NCI-H524 (cell line): ENCODE results near the gene PCSK5.
"Not testable (repeated sequence)": the region's sequence is repeated elsewhere in the genome, so short reads cannot be mapped to it uniquely, and the experiment has no call there.

Experiments
- DNase-seq, 2 experiments: peaks; one replicate each; lab custom pipeline; 2025; lab: John Stamatoyannopoulos, UW

The PCSK5 gene

DNA sequence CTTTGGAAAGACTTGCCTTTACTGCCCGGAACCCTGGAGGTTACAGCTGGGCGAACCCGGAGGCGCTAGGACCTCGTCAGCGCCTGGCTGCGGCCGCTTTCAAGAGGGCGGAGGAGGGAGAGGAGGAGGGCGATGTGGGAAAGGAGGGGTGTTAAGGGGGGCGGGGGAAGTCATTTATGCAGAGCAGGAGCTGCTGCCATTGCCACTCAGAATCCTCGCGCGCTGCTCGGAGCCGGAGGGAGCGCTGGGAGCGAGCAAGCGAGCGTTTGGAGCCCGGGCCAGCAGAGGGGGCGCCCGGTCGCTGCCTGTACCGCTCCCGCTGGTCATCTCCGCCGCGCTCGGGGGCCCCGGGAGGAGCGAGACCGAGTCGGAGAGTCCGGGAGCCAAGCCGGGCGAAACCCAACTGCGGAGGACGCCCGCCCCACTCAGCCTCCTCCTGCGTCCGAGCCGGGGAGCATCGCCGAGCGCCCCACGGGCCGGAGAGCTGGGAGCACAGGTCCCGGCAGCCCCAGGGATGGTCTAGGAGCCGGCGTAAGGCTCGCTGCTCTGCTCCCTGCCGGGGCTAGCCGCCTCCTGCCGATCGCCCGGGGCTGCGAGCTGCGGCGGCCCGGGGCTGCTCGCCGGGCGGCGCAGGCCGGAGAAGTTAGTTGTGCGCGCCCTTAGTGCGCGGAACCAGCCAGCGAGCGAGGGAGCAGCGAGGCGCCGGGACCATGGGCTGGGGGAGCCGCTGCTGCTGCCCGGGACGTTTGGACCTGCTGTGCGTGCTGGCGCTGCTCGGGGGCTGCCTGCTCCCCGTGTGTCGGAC is at the start of gene PCSK5:
PCSK5 (plus strand) TSS at position 202 of the 805 bp plus-strand sequence; CDS start at position 711, 509 bp downstream.
- DNase-seq: peak; percentile 33 to 80

DNA sequence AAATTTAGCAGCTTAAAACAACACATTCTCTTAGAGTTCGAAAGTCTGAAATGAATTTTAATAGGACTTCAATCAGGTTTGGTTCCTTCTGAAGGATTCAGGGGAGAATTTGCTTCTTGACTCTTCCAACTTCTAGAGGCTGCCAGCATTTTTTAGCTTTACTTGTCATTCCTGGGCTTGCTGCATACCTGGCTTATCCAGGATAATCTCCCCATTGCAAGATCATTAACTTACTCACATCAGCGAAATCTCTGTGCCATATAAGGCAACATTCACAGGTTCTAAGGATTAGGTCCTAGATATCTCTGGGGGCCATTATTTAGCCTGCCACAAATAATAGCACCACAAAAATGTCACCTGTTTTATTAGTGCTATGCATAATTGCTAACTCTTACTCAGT is 46.2 kb upstream of the PCSK5 start:
- DNase-seq: no peak

DNA sequence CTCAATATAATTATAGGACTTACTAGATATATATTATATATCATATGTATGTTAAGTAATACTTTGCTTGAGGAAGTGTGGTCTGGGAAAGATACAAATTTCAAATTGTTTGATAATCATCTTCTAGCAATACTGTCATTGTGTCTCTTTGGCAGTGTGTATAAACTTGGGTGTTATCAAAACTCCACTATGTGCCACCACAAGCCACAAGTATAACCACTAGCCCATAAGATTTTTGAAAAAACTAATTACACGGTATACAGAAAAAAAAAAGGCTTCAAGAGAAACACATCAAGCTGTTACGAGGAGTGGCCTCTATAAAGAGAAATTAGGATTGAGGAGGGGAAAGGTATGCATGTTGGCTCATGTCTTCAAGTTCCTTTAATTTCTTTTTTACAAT is 44.7 kb upstream of the PCSK5 start:
- no peak for DNase-seq

DNA sequence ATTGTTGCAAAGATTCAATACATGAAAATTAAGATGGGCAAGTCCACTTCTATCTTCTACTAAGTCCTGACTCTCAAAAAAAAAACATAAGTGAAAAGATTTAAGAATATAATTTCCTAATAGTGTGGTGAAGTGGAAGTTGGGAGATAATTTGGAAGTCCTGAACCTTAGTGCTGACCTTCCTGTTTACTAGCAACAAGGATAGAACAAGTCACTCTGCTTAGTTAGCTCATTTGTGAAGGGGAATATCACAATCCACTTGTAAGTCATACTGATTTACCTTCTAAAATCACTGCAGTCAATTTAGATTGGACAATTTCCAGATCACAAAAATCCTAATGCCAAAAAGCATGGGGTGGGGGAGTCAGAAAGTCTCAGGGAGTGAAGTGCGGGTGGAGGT is 43.4 kb upstream of the PCSK5 start:
- DNase-seq: no peak

DNA sequence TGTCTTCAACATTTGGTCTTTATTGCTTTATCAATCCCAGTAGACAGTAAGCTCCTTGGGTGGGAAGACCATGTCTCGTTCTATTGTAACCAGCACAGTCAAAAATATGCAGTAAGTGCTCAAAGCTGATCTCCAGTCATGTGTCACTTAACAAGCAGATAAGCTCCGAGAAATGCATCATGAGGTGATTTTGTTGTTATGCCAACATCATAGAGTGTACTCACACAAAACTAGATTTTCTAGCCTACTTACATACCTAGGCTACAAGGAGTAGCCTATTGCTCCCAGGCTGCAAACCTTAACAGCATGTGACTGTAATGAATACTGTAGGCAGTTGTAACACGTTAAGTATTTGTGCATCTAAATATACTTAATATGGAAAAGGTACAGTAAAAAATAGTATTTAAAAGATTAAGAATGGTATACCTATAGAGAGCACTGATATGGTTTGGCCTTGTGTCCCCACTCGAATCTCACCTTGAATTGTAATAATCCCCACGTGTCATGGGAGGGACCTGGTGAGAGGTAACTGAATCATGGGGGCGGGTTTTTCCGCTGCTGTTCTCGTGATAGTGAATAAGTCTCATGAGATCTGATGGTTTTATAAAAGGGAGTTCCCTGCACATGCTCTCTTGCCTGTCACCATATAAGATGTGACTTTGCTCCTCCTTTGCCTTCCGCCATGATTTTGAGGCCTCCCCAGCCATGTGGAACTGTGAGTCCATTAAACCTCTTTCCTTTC is 39.8 kb upstream of the PCSK5 start:
- DNase-seq: no peak

DNA sequence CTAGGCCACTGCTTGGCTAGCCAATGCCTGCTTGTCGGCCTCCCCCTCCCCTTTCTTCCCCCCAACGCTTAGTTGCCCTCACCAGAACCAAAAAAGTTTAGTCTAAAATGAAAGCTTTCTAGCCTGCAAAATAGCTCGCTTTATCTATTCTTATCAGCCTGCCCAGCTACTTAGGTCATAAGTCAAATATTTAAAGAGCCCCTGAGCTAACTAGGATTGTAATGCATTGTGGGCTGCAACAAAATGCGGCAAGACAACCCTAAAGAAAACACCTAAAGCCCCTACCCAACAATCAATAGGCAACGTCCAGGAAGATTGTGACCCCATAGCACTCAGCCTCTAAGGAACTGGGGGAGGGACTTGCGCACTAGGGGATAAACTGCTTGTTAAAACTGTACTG is 38.6 kb upstream of the PCSK5 start:
- no peak for DNase-seq

DNA sequence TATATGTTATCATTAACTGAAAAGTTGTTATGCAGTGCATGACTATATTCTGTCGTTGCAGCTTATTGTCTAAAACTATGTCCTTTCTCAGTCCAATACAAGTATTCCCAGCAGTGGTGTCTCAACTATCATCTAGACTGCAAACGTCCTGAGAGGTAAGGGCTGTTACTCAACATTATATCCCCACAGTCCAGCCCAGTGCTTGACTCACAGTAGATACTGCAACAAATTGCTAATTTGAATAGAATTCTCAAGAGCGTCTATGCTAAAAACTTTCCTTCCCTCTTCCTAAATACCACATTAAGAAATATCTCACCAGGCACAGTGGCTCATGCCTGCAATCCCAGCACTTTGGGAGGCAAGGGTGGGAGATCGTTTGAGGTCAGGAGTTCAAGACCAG is 37.7 kb upstream of the PCSK5 start:
- DNase-seq: no peak

DNA sequence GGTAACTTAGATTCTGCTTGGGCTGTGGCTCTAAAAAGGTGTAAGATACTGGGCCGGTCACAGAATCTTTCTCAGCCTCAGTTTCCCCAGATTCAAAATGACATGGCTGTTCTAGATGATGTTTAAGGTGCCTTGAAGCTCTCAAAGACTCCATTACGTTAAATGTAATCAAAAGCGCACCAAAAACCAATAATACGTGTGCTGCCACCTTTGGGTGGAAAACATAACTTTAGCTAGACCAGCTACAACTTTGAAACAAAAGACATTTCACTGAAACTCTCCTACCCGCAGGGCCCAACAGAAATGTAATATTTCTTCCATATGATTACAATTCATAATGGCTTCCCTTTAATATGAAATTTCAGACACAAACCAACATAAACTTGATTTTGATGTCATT is 35.0 kb upstream of the PCSK5 start:
- DNase-seq: peak in 1 of 2 experiments; percentile 9

DNA sequence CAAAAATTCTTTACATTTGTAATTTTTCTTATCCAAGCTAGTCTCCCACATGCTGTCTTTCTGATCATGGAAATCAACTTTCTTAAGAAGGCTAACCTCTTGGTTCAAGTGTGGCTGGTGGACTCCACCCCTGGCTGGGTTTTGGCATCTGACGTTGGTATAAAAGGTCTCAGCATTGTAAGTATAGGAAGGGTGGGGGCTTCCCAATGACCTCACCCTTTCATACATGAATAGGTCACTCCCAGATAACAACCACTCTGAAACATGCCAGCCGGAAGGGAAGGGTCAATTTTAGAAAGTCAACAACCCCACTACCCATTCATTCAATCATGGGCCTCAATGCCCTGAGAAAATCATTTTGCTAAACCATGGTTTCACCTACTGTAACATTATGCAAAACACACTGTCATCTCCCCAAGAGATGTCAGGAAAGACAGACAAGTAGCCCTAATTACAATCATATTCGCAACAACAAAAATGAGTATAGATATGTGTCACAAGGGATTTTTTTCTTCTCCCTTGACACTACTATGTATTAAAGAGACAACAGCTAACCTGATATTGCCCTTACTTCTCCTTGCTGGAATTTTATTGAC is 31.9 kb upstream of the PCSK5 start:
- DNase-seq: no peak

DNA sequence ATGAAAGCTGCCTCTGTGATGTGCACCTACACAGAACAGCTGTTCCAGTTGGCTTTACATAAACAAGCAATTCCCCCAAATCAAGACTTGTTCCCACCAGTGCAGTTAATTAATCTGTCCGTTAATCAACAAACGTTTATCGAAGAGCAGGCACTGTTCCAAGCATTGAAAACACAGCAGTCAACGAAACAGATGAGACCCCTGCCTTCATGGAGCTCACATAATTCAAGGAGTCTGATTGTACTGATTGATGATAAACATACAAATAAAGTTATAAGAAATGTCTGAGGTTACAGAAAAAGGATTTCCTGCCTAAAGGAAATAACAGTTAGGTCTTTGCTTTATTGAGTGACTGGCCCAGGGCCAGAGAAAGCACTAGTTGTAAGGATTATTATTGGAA is 26.2 kb upstream of the PCSK5 start:
- no peak for DNase-seq

DNA sequence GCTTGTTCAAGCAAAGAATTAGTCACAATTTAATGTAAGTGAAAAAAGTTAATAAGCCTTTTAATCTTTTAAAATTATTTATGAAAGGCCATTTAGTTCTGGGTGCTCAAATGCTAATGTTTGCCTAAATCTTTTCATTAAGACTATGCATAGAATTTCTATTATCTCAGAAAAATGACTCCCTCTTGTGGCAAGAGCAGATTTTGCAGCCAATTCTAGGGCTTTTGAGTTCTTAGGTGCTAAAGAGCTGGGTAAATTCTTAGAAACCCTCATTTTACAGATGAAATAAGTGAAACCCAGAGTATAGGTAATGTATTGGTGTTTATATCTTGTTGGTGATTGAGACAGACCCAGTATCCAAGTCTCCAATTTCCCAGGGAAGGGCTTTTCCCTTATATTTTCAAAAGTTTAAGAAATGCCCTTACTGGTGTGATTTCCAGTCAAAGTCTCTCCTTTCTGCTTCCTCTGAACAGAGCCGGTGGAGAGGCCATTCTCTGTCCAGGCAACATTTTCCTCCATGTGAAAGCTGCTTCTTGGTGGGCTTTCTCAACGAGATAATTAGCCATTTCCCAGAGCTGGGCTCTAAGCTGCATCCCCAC is 24.1 kb upstream of the PCSK5 start:
- peak in 1 of 2 experiments; percentile 18 for DNase-seq

DNA sequence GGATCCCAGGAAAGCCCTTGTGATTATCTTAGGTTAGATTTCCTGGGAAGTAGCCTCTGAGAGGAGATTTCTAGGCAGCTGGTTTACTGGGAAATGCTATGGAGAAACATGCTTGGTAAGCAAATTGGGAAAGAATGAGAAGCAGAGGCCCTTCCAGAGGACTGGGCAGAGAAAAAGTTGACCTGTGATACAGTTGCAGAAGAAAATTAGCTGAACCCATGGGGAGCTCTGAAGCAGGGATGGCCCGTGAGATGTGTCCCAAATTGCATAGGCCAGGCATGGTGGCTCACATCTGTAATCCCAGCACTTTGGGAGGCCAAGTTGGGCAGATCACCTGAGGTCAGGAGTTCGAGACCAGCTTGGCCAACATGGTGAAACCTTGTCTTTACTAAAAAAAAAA is 21.9 kb upstream of the PCSK5 start:
- not testable (repeated sequence) for DNase-seq

DNA sequence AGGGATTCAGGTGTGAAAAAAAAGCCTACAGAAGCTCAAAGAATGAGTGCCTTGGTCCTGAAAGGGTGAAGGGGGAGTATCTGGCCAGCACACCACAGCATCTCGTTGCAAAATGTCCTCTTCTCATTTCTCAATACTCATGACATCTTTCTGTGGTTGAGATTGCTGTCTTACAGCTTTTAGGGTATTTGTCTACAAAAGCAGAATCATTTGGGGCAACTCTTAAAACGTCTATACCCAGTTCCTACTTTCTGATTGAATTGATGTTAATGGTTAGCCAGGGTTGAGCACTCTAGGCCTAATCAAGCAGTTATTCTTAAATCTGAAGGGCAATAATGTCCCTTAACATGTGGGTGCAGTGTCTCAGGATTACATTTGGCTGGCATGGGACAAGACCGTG is 21.2 kb upstream of the PCSK5 start:
- no peak for DNase-seq

DNA sequence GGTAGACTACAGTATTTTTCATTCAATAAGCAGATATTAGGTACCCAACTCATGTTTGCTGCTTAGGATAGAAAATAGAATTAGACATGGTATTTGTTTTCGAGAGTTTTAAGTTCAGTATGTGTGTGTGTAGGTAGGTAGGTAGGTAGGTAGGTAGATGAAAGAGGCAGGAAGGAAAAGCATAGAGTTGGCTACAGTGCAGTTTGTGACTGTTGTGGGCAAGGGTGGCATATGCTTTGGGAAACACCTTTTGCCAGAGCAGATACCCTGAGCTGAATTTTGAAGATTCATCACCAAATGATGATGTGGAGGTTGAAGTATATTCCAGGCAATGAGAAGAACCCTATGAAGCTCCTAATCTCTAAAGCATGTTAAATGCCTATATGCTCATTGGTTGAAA is 20.0 kb upstream of the PCSK5 start:
- no peak for DNase-seq

DNA sequence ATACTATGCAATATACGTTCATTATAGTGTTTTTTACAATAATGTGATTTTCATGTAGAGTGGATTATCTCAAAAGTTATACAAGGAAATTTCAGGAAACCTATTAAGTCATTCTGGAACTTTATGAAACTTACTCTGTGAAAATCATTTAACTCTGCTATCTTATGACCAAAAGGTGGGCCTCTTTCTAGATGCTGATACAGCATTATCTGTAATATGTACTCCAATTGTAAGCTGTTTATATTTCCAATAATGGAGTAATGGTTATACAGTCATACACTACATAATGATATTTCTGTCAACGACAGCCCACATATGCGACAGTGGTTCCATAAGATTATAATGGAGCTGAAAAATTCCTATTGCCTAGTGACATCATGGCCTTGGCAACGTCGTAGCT is 18.8 kb upstream of the PCSK5 start:
- no peak for DNase-seq

DNA sequence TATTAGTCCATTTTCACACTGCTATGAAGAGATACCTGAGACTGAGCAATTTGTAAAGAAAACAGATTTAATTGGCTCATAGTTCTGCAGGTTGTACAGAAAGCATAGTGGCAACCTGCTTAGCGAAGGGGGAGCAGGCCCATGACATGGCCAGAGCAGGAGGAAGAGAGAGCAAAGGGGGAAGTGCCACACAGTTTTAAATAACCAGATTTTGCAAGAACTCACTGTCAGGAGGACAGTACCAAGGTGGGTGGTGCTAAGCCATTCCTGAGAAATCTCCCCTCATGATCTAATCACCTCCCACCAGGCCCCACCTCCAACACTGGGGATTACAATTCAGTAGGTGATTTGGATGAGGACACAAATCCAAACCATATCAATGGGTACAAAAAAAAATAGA is 16.8 kb upstream of the PCSK5 start:
- DNase-seq: no peak

DNA sequence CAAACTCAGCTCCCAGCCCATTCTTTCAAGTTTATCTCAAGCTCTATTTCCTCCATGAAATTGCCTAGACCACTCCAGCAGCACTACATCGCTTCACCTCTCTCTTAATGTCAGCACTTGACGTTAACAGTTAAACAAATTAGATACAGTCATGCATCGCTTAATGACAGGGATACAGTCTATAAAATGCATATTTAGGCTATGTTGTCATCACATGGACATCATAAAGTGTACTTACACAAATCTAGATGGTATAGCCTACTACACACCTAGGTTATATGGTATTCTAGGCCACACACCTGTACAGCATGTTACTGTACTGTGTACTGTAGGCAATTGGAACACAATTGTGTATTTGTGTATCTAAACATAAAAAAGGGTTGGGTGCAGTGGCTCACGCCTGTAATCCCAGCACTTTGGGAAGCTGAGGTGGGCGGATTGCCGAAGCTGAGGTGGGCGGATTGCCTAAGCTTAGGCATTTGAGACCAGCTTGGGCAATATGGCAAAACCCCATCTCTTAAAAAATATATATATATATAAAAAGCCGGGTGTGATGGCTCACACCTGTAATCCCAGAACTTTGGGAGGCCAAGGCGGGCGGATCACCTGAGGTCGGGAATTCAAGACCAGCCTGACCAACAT is 13.4 kb upstream of the PCSK5 start:
- no peak for DNase-seq

DNA sequence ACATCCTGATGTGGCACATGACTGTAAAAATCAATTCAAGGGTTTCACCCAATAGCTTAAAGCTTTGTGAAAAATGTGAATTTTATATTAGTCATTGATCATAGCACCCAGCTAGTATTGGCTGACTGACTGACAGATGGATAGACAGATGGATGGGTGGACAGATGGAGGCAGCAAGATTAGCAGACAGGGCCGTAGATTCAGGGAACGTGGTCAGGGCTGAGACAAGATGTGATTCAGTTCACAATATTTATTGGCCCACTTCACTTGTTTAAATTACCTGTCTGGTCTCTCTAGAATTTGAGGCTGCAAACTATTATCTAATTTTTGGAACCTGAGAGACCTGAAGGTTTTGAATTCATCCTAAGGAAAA is 12.0 kb upstream of the PCSK5 start:
- DNase-seq: peak; percentile 19 to 63

DNA sequence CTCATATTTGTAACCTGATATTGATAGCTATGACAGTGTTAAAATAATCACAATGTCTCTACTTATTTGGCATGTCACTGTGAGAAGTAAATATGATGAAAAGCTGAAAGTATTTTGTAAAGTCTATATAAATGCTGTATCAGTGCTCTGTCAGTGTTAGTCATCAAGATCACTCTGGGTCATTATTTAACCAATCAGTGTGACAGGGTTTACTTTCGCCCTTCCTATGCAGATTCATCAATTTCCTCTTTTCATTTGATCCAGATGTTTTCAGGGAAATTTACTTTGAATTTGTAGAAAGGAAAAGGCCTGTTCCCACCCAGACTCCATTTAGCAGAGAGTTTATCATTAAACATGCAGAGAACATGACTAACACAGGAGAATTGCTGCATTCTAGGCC is 9.9 kb upstream of the PCSK5 start:
- no peak for DNase-seq

DNA sequence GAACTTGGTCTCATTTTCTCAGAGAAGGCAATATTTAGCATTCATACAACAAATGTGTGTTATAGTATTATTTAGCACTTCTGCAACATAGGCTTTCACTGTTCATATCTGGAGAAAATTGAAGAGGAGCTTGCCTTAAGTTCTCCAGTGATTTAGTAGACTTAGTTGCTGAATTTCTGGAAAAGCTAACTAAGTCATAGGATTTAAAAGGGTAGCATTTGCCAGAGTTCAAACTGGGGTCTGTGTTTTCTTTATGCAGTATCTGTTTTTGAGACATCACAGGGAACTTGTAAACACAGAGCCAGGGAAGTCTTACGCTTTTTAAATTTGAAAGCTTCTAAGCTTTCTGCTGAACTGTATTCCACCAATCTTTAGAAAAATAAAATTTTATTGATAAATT is 8.7 kb upstream of the PCSK5 start:
- no peak for DNase-seq

DNA sequence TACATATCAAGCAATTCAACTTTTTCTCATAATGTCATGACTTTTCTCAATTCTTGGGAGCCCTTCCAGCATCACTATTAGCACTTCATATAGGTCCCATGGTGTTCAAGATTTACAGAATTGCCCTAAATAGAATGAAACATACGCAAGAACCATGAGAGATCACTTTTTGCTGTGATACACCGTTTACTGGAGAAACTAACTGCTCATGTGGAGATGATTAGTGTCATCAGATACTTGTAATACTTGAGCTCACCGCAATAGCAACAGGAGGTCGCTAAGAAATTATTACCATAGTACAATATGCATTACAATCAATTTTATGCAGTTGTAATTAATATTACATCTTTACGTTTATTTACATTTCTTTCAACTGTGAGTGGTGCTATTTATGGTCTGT is 4.8 kb upstream of the PCSK5 start:
- DNase-seq: no peak

DNA sequence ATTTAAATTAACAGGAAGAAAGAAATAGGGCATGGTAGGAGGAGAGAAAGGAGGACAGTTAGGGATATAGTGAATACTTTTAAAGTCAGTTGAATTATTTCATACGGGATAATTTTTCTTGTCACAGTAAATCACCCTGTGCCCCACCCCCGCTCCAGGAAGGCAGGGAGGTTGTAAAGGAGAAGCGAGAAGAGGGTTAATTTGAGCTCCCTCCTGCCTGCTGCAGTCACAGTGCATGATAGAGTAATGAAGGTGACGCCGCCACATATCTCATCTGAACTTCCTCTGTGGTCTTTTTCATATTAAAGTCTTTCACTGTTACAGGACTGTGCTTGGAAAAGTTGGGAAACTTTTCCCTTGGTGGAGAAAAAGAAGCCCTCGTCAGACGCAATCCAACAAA is 896 bp upstream of the PCSK5 start:
- no peak for DNase-seq
